CD14-positive monocyte (primary cell): ENCODE measurements around the gene POU2AF1. TPM values are rescaled to one million over a fixed set of nuclear protein-coding genes. Genes with fewer than 3 reads are reported as not detected.

Experiments
- DNase-seq, 3 donors: peaks; one replicate each; pipeline ENCODE4 v3.0.0-alpha.2; 2011 to 2022
- H2AFZ ChIP-seq: 2 replicates; pipeline ENCODE4 v1.6.0; 2012; ENCODE audit warnings: mild to moderate bottlenecking, low read depth, low read length, inconsistent platforms; ENCODE audit not compliant: insufficient read depth, poor library complexity, severe bottlenecking
- H3K27ac ChIP-seq, 2 donors: 1 replicate in 1 of 2; 2 replicates in 1 of 2; pipeline ENCODE4 v1.5.1; 2012 to 2013; ENCODE audit warnings: low read length in 2 of 2, control low read depth in 1 of 2, inconsistent platforms in 1 of 2, low read depth in 1 of 2, mild to moderate bottlenecking in 1 of 2
- H3K27me3 ChIP-seq, 2 donors: one replicate each; pipeline versions ENCODE4 v1.6.0 to v1.6.1; 2011 to 2013; ENCODE audit warnings: low read length in 2 of 2; ENCODE audit not compliant: control insufficient read depth in 2 of 2, insufficient read depth in 2 of 2
- H3K36me3 ChIP-seq, 2 donors: replicated peaks in 1 of 2; 1 replicate in 1 of 2; 2 replicates in 1 of 2; pipeline versions ENCODE4 v1.5.1 to v1.6.1; 2012 to 2013; ENCODE audit warnings: low read length in 2 of 2, control low read depth in 1 of 2, inconsistent platforms in 1 of 2, mild to moderate bottlenecking in 1 of 2; ENCODE audit not compliant: insufficient read depth in 2 of 2, control insufficient read depth in 1 of 2
- H3K4me1 ChIP-seq, 2 donors: 1 replicate in 1 of 2; 2 replicates in 1 of 2; pipeline versions ENCODE4 v1.5.1 to v1.6.1; 2012 to 2013; ENCODE audit warnings: low read length in 2 of 2, control low read depth in 1 of 2, inconsistent platforms in 1 of 2, mild to moderate bottlenecking in 1 of 2, moderate library complexity in 1 of 2; ENCODE audit not compliant: insufficient read depth in 2 of 2, control insufficient read depth in 1 of 2
- H3K4me2 ChIP-seq: replicated peaks from 2 replicates; pipeline ENCODE3; 2012; ENCODE audit warnings: low read length, moderate library complexity, mild to moderate bottlenecking; ENCODE audit not compliant: poor library complexity, severe bottlenecking; ENCODE audit errors: extremely low read depth
- H3K4me3 ChIP-seq, 3 experiments: fragments of 200-600 bp in 1 of 3; sonication (generic) in 1 of 3; replicated peaks in 1 of 3; 1 replicate in 2 of 3; 2 replicates in 1 of 3; pipeline ENCODE4 v1.5.1; 2011 to 2013; ENCODE audit warnings: low read length in 3 of 3, mild to moderate bottlenecking in 3 of 3, control low read depth in 2 of 3, low read depth in 2 of 3, inconsistent platforms in 1 of 3, moderate library complexity in 1 of 3
- H3K79me2 ChIP-seq: 2 replicates; pipeline ENCODE4 v1.6.0; 2012; ENCODE audit warnings: mild to moderate bottlenecking, control low read depth, inconsistent platforms, low read length, moderate library complexity; ENCODE audit not compliant: insufficient read depth
- H3K9ac ChIP-seq: 2 replicates; pipeline ENCODE4 v1.6.0; 2017; ENCODE audit warnings: low read length, mild to moderate bottlenecking; ENCODE audit not compliant: insufficient read depth, poor library complexity, severe bottlenecking
- H3K9me3 ChIP-seq, 2 donors: replicated peaks in 1 of 2; 1 replicate in 1 of 2; 2 replicates in 1 of 2; pipeline versions ENCODE4 v1.5.1 to v1.6.1; 2012 to 2013; ENCODE audit warnings: low read length in 2 of 2, control low read depth in 1 of 2; ENCODE audit not compliant: control insufficient read depth in 1 of 2, insufficient read depth in 1 of 2
- H4K20me1 ChIP-seq: 2 replicates; pipeline ENCODE4 v1.6.0; 2012; ENCODE audit warnings: mild to moderate bottlenecking, low read length, control low read depth, moderate library complexity; ENCODE audit not compliant: insufficient read depth
- H3K27ac Mint-ChIP-seq, 7 donors: one replicate each; pipeline ENCODE4 v1.8.0; 2020; ENCODE audit warnings: mild to moderate bottlenecking in 7 of 7, mixed read lengths in 7 of 7, moderate library complexity in 6 of 7, inconsistent platforms in 2 of 7
- H3K27me3 Mint-ChIP-seq, 3 donors: one replicate each; pipeline ENCODE4 v1.8.0; 2021 to 2022; ENCODE audit warnings: low read depth in 3 of 3, mild to moderate bottlenecking in 3 of 3, mixed read lengths in 3 of 3, moderate library complexity in 3 of 3, inconsistent platforms in 1 of 3
- H3K36me3 Mint-ChIP-seq, 2 donors: one replicate each; pipeline ENCODE4 v1.8.0; 2020; ENCODE audit warnings: mixed read lengths in 2 of 2, inconsistent platforms in 1 of 2, mild to moderate bottlenecking in 1 of 2
- H3K4me1 Mint-ChIP-seq: one replicate; pipeline ENCODE4 v1.8.0; 2020; ENCODE audit warnings: mild to moderate bottlenecking, mixed read lengths
- H3K4me3 Mint-ChIP-seq, 2 donors: one replicate each; pipeline ENCODE4 v1.8.0; 2020; ENCODE audit warnings: mild to moderate bottlenecking in 2 of 2, mixed read lengths in 2 of 2, moderate library complexity in 1 of 2
- H3K9me3 Mint-ChIP-seq, 7 donors: one replicate each; pipeline ENCODE4 v1.8.0; 2020 to 2022; ENCODE audit warnings: mixed read lengths in 7 of 7, mild to moderate bottlenecking in 6 of 7, moderate library complexity in 6 of 7, inconsistent platforms in 2 of 7
- WGBS: methylation state at CpG from one replicate; pipeline ENCODE4 v1.1.5; 2013; ENCODE audit warnings: missing lambda C conversion rate; ENCODE audit not compliant: insufficient coverage; 5-methylcytosine and 5-hydroxymethylcytosine counted together
- intact Hi-C, 2 donors: fragments of 100-400 bp; cut with micrococcal nuclease; formaldehyde crosslinking; loops; one replicate each; pipeline versions ENCODE4 v1.15.0 to v1.15.1; 2023
- polyA plus RNA-seq, 3 donors: library from polyadenylated mRNA; depleted of rRNA in 1 of 3; unstranded in 2 of 3; stranded (reverse) in 1 of 3; fragments of 300-500 nt in 2 of 3; fragments of >200 nt in 1 of 3; fragmentation: Illumina TruSeq in 2 of 3; gene quantifications; 1 replicate in 2 of 3; 2 replicates in 1 of 3; pipeline ENCODE4 v1.2.3, GENCODE V29; 2012 to 2021
- TF ChIP-seq, protein P1 (sequence below): fragments of 200-600 bp; IDR thresholded peaks from one replicate; pipeline ENCODE4 v1.8.0; 2022; ENCODE audit warnings: antibody characterized with exemption, mild to moderate bottlenecking

Gene POU2AF1
- polyA plus RNA-seq, 3 donors = 0.07 to 0.12 (median 0.09) TPM

DNA sequence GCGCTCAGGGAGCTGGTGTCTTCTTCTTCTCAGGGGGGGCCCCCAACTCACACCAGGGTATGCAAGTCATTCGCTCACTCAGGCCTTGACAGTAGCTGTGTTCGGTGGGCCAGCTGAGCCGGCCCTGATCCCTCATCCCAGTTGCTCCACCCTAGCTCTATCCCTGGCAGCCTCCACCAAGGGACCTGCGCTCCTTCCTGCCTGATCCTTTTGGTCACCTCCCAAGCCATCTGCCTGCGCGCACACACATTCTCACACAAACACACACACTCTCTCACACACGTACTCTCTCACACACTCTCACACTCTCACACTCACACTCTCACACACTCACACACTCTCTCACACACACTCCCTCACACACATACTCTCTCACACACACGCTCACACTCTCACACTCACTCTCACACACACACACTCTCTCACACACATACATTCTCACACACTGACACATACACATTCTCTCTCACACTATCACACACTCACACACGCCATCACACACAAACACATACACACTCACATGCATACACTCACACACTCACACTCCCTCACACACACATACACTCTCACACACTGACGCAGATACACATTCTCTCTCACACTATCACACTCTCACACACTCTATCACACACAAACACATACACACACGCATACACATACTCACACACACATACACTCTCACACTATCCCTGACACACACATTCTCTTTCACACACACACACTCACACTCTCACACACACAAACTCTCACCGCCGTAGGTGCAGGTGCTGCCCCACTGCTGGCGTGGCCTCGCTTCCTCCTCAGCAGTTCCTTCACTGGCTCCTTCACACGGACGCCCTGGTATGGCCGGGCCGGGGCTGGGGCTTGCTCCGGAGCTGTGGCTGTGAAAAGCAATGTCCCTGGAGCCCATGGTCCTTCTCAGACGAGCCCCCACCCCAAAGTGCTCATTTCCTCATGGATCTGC is 20.8 kb downstream of the POU2AF1 start:
- intact Hi-C loops = no loop called here
- no peak overlapping the region for H3K4me2 ChIP-seq
- no peaks in the 10 kb centered on the region for H3K27me3 ChIP-seq
- H2AFZ ChIP-seq = no peak overlapping the region
- no peaks in the 10 kb centered on the region for H3K36me3 ChIP-seq
- no peak for DNase-seq
- H3K27me3 Mint-ChIP-seq = no peaks in the 10 kb centered on the region
- H4K20me1 ChIP-seq = no peaks in the 10 kb centered on the region
- H3K27ac ChIP-seq = no peak overlapping the region
- H3K4me3 Mint-ChIP-seq = no peak overlapping the region
- H3K4me1 Mint-ChIP-seq = no peaks in the 10 kb centered on the region
- H3K4me1 ChIP-seq = no peaks in the 10 kb centered on the region
- H3K9ac ChIP-seq = no peak overlapping the region
- TF ChIP-seq, protein P1, sequence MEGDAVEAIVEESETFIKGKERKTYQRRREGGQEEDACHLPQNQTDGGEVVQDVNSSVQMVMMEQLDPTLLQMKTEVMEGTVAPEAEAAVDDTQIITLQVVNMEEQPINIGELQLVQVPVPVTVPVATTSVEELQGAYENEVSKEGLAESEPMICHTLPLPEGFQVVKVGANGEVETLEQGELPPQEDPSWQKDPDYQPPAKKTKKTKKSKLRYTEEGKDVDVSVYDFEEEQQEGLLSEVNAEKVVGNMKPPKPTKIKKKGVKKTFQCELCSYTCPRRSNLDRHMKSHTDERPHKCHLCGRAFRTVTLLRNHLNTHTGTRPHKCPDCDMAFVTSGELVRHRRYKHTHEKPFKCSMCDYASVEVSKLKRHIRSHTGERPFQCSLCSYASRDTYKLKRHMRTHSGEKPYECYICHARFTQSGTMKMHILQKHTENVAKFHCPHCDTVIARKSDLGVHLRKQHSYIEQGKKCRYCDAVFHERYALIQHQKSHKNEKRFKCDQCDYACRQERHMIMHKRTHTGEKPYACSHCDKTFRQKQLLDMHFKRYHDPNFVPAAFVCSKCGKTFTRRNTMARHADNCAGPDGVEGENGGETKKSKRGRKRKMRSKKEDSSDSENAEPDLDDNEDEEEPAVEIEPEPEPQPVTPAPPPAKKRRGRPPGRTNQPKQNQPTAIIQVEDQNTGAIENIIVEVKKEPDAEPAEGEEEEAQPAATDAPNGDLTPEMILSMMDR = no peak
- H3K27ac Mint-ChIP-seq = no peak overlapping the region
- WGBS = 80% methylated on average over 18 of the region's 22 CpGs
- H3K36me3 Mint-ChIP-seq = no peaks in the 10 kb centered on the region
- no peaks in the 10 kb centered on the region for H3K9me3 ChIP-seq
- no peaks in the 10 kb centered on the region for H3K79me2 ChIP-seq
- H3K4me3 ChIP-seq = no peak overlapping the region
- H3K9me3 Mint-ChIP-seq = no peaks in the 10 kb centered on the region

DNA sequence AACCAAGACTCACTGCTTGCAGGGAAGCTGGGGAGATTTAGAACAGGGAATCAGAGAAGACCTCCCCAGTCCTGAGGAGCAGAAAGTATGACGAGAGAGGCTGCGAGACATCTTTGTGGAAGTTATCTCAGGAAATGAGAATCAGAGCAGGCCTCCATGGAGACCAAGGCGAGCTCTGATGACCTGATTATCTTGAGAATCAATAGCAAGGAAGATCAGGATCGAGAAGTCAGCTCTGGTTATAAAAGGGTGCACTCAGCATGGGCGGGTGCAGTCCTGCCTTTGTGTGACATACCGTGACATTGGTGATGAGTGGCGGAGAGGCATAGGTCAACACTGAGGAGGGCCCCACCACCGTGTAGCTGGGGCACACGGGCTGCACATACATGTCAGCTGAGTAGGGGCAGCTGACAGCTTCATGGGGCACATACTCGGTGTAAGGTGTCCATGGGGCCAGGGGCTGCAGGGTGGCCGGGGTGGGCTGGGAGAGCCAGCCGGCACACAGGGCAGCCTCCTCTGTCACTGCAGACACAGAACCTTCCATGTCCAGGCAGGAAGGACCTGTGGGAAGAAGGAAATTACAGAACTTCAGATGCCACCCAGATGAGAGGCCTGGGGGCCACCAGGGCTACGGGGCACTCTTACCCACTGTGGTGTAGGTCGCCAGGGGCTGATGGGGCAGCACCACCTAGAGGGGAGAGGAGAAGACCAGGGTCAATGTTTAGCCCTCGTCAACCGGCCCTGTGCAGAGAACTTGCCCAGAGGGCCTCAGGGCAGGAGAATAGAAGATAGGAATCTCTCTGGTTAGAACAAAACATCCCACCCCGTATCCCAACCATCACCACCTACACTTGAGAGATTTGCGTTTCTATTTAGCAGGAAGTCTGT is 21.7 kb downstream of the POU2AF1 start:
- H3K4me1 Mint-ChIP-seq = no peaks in the 10 kb centered on the region
- no peaks in the 10 kb centered on the region for H3K4me1 ChIP-seq
- H3K79me2 ChIP-seq = no peaks in the 10 kb centered on the region
- no peak overlapping the region for H3K9ac ChIP-seq
- no peak overlapping the region for H3K4me3 ChIP-seq
- H2AFZ ChIP-seq = no peak overlapping the region
- no peak overlapping the region for H3K4me2 ChIP-seq
- no peak overlapping the region for H3K27ac Mint-ChIP-seq
- intact Hi-C loops = no loop called here
- no peaks in the 10 kb centered on the region for H3K27me3 ChIP-seq
- H3K27ac ChIP-seq = no peak overlapping the region
- no peaks in the 10 kb centered on the region for H3K36me3 ChIP-seq
- no peaks in the 10 kb centered on the region for H3K9me3 ChIP-seq
- no peaks in the 10 kb centered on the region for H3K36me3 Mint-ChIP-seq
- 90% methylated on average over 10 of the region's 18 CpGs for WGBS
- no peak for DNase-seq
- no peaks in the 10 kb centered on the region for H4K20me1 ChIP-seq
- H3K9me3 Mint-ChIP-seq = peaks cover 0 to 2% (median 0%) of the 10 kb centered on the region in 7 donors
- TF ChIP-seq, protein P1 = no peak
- H3K4me3 Mint-ChIP-seq = no peak overlapping the region
- H3K27me3 Mint-ChIP-seq = peaks cover 0 to 2% (median 2%) of the 10 kb centered on the region in 3 donors
